Mesenchymal stem cell (in vitro differentiated cells and primary cell): ENCODE data around the gene PKN2.
"Not testable (repeated sequence)": the region's sequence is repeated elsewhere in the genome, so short reads cannot be mapped to it uniquely, and the experiment has no call there.

Source experiments
- DNase-seq: peaks from one replicate; pipeline ENCODE4 v3.0.0-alpha.2; 2013
- H2AFZ ChIP-seq: one replicate; pipeline ENCODE4 v1.6.1; 2013; ENCODE audit warnings: low read depth, mild to moderate bottlenecking, control low read depth, inconsistent platforms, low read length, moderate library complexity
- H2AK5ac ChIP-seq: 2 replicates; pipeline ENCODE4 v1.6.1; 2013; ENCODE audit warnings: low read length, moderate library complexity, mild to moderate bottlenecking, inconsistent platforms; ENCODE audit not compliant: severe bottlenecking
- H2BK120ac ChIP-seq: one replicate; pipeline ENCODE4 v1.6.1; 2013; ENCODE audit warnings: low read depth, mild to moderate bottlenecking, inconsistent platforms, low read length, moderate library complexity
- H2BK12ac ChIP-seq, 2 experiments: one replicate each; pipeline ENCODE4 v1.6.1; 2013; ENCODE audit warnings: inconsistent platforms in 2 of 2, low read length in 2 of 2, mild to moderate bottlenecking in 2 of 2, moderate library complexity in 2 of 2, control low read depth in 1 of 2
- H2BK15ac ChIP-seq: one replicate; pipeline ENCODE4 v1.6.1; 2013; ENCODE audit warnings: mild to moderate bottlenecking, low read depth, inconsistent platforms; ENCODE audit not compliant: poor library complexity, severe bottlenecking
- H2BK5ac ChIP-seq: 2 replicates; pipeline ENCODE4 v1.6.1; 2013; ENCODE audit warnings: low read depth, mild to moderate bottlenecking, low read length, control low read depth, inconsistent platforms; ENCODE audit not compliant: poor library complexity, severe bottlenecking
- H3K14ac ChIP-seq, 2 experiments: one replicate each; pipeline ENCODE4 v1.6.1; 2013; ENCODE audit warnings: inconsistent platforms in 2 of 2, low read length in 2 of 2, control low read depth in 1 of 2, mild to moderate bottlenecking in 1 of 2, moderate library complexity in 1 of 2
- H3K18ac ChIP-seq, 2 experiments: one replicate each; pipeline ENCODE4 v1.6.1; 2013; ENCODE audit warnings: inconsistent platforms in 2 of 2, low read length in 2 of 2, control low read depth in 1 of 2, low read depth in 1 of 2, mild to moderate bottlenecking in 1 of 2
- H3K23ac ChIP-seq, 2 experiments: one replicate each; pipeline ENCODE4 v1.6.1; 2013; ENCODE audit warnings: inconsistent platforms in 2 of 2, low read length in 2 of 2, mild to moderate bottlenecking in 2 of 2, moderate library complexity in 2 of 2, control low read depth in 1 of 2
- H3K27ac ChIP-seq: 2 replicates; pipeline ENCODE4 v1.5.1; 2013; ENCODE audit warnings: mild to moderate bottlenecking, moderate library complexity, low read length, control low read depth, inconsistent platforms; ENCODE audit not compliant: poor library complexity, severe bottlenecking
- H3K27me3 ChIP-seq, 2 experiments: 2 replicates each; pipeline versions ENCODE4 v1.6.1 to v1.7.0; 2013; ENCODE audit warnings: low read length in 2 of 2, mild to moderate bottlenecking in 2 of 2, moderate library complexity in 2 of 2, control low read depth in 1 of 2, inconsistent platforms in 1 of 2; ENCODE audit not compliant: control insufficient read depth in 1 of 2, insufficient read depth in 1 of 2
- H3K36me3 ChIP-seq, 2 experiments: 2 replicates each; pipeline versions ENCODE4 v1.6.1 to v1.7.0; 2013; ENCODE audit warnings: low read length in 2 of 2, control low read depth in 1 of 2, inconsistent platforms in 1 of 2, low read depth in 1 of 2, mild to moderate bottlenecking in 1 of 2; ENCODE audit not compliant: insufficient read depth in 2 of 2, control insufficient read depth in 1 of 2
- H3K4ac ChIP-seq, 2 experiments: one replicate each; pipeline ENCODE4 v1.6.1; 2013; ENCODE audit warnings: inconsistent platforms in 2 of 2, low read length in 2 of 2, mild to moderate bottlenecking in 2 of 2, moderate library complexity in 2 of 2, control low read depth in 1 of 2, low read depth in 1 of 2
- H3K4me1 ChIP-seq: 2 replicates; pipeline ENCODE4 v1.6.1; 2013; ENCODE audit warnings: low read depth, low read length, control low read depth; ENCODE audit not compliant: control insufficient read depth, insufficient read depth
- H3K4me2 ChIP-seq: 2 replicates; pipeline ENCODE4 v1.6.1; 2013; ENCODE audit warnings: low read length, mild to moderate bottlenecking, inconsistent platforms; ENCODE audit not compliant: poor library complexity, severe bottlenecking
- H3K4me3 ChIP-seq, 2 experiments: 2 replicates each; pipeline versions ENCODE4 v1.5.1 to v1.7.0; 2013; ENCODE audit warnings: low read length in 2 of 2, mild to moderate bottlenecking in 2 of 2, control low read depth in 1 of 2, low read depth in 1 of 2; ENCODE audit not compliant: insufficient read depth in 1 of 2
- H3K79me1 ChIP-seq: replicated peaks from 2 replicates; pipeline ENCODE4 v1.6.1; 2013; ENCODE audit warnings: mild to moderate bottlenecking, control low read depth, low read length, inconsistent platforms; ENCODE audit not compliant: poor library complexity, severe bottlenecking
- H3K9ac ChIP-seq: 2 replicates; pipeline ENCODE4 v1.7.0; 2013; ENCODE audit warnings: mild to moderate bottlenecking, low read length, moderate library complexity
- H3K9me3 ChIP-seq: 2 replicates; pipeline ENCODE4 v1.7.0; 2013; ENCODE audit warnings: mild to moderate bottlenecking, low read length; ENCODE audit not compliant: control insufficient read depth
- H4K8ac ChIP-seq: one replicate; pipeline ENCODE4 v1.6.1; 2013; ENCODE audit warnings: inconsistent platforms, mild to moderate bottlenecking, low read length, moderate library complexity
- H4K91ac ChIP-seq: one replicate; pipeline ENCODE4 v1.6.1; 2013; ENCODE audit warnings: mild to moderate bottlenecking, low read length, inconsistent platforms
- WGBS: methylation state at CpG from one replicate; pipeline ENCODE4 v1.1.7; 2013; ENCODE audit warnings: mixed read lengths; 5-methylcytosine and 5-hydroxymethylcytosine counted together

PKN2 gene

DNA sequence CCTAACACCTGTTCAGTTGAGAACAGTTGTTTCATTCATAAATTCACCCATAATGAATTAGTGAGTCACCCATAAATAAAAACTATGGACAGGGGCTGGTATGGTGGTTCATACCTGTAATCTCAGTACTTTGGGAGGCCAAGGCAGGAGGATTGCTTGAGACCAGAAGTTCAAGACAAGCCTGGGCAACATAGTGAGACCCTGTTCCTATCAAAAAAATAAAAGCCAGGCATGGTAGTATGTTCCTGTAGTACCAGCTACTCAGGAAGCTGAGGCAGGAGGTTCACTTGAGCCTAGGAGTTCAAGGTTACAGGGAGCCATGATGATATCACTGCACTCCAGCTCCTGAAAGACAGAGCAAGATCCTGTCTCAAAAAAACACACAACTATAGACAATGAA, 128.3 kb downstream of the PKN2 start:
- Histone ChIP-seq H3K9me3 (no peaks in the 10 kb centered on the region), H2AFZ (no peak overlapping the region), H4K91ac (no peak overlapping the region), H4K8ac (no peak overlapping the region), H2BK12ac (no peak overlapping the region), H3K4me1 (no peaks in the 10 kb centered on the region), H3K4me3 (no peak overlapping the region), H3K4me2 (no peak overlapping the region), H3K79me1 (peaks cover 3% of the 10 kb centered on the region), H3K36me3 (peaks cover 12 to 62% of the 10 kb centered on the region in 2 experiments), H3K27me3 (no peaks in the 10 kb centered on the region), H3K4ac (no peak overlapping the region), H2BK5ac (no peak overlapping the region), H3K27ac (no peak overlapping the region), H2BK120ac (no peak overlapping the region), H3K9ac (no peak overlapping the region), H3K14ac (no peak overlapping the region), H2BK15ac (no peak overlapping the region), H3K18ac (no peak overlapping the region), H2AK5ac (no peak overlapping the region), H3K23ac (no peak overlapping the region)
- no peak for DNase-seq

GRCh38 chr1:88813471-88813870, 129.4 kb downstream of the PKN2 start:
- Histone ChIP-seq H2BK120ac (no peak overlapping the region), H2AFZ (no peak overlapping the region), H2BK15ac (no peak overlapping the region), H2AK5ac (no peak overlapping the region), H3K18ac (no peak overlapping the region), H3K79me1 (peaks cover 3% of the 10 kb centered on the region), H3K36me3 (peaks cover 14 to 54% of the 10 kb centered on the region in 2 experiments), H3K4me2 (no peak overlapping the region), H3K27me3 (no peaks in the 10 kb centered on the region), H3K9ac (no peak overlapping the region), H2BK12ac (no peak overlapping the region), H3K4me3 (no peak overlapping the region), H3K23ac (no peak overlapping the region), H2BK5ac (no peak overlapping the region), H3K9me3 (no peaks in the 10 kb centered on the region), H3K27ac (no peak overlapping the region), H4K8ac (no peak overlapping the region), H4K91ac (no peak overlapping the region), H3K4ac (no peak overlapping the region), H3K4me1 (no peaks in the 10 kb centered on the region), H3K14ac (no peak overlapping the region)
- WGBS = 92% methylated on average over 1 of the region's 1 CpG
- no peak for DNase-seq

DNA sequence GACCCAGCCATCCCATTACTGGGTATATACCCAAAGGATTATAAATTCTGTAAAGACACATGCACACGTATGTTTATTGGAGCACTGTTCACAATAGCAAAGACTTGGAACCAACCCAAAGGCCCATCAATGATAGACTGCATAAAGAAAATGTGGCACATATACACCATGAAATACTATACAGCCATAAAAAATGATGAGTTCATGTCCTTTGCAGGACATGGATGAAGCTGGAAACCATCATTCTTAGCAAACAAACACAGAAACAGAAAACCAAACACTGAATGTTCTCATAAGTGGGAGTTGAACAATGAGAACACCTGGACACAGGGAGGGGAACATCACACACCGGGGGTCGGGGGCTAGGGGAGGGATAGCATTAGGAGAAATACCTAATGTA, 135.6 kb downstream of the PKN2 start:
- not testable (repeated sequence) for H3K18ac ChIP-seq, H3K9ac ChIP-seq, H3K4me3 ChIP-seq, H3K4me1 ChIP-seq, H2AFZ ChIP-seq, H2AK5ac ChIP-seq, H3K14ac ChIP-seq, H3K79me1 ChIP-seq, H3K23ac ChIP-seq, H3K27ac ChIP-seq, H2BK5ac ChIP-seq, H3K27me3 ChIP-seq, H3K4me2 ChIP-seq, DNase-seq, H2BK12ac ChIP-seq, H4K91ac ChIP-seq, H2BK15ac ChIP-seq, H3K9me3 ChIP-seq, H3K4ac ChIP-seq, H2BK120ac ChIP-seq, H4K8ac ChIP-seq
- 100% methylated on average over 3 of the region's 3 CpGs for WGBS
- peaks cover 13 to 30% of the 10 kb centered on the region in 2 experiments for H3K36me3 ChIP-seq

GRCh38 chr1:88825721-88826120, 141.6 kb downstream of the PKN2 start:
- WGBS = 94% methylated on average over 2 of the region's 2 CpGs
- no peak for DNase-seq
- no peak overlapping the region for H3K23ac ChIP-seq

More at GRCh38 chr1:88825721-88826120, 141.6 kb downstream of the PKN2 start:
- Histone ChIP-seq H3K9me3 (no peaks in the 10 kb centered on the region), H2BK12ac (no peak overlapping the region), H2AFZ (no peak overlapping the region), H2BK5ac (no peak overlapping the region), H3K27ac (no peak overlapping the region), H3K14ac (no peak overlapping the region), H3K4me3 (no peak overlapping the region), H2AK5ac (no peak overlapping the region), H3K4ac (no peak overlapping the region), H4K8ac (no peak overlapping the region), H2BK15ac (no peak overlapping the region), H3K4me1 (no peaks in the 10 kb centered on the region), H3K18ac (no peak overlapping the region), H3K36me3 (peaks cover 3 to 64% of the 10 kb centered on the region in 2 experiments), H3K79me1 (peaks cover 5% of the 10 kb centered on the region), H2BK120ac (no peak overlapping the region), H3K4me2 (no peak overlapping the region), H3K9ac (no peak overlapping the region), H4K91ac (no peak overlapping the region), H3K27me3 (no peaks in the 10 kb centered on the region)
